ENCODE results near the gene PLEKHA7. TPM values are rescaled to one million over a fixed set of nuclear protein-coding genes. Genes with fewer than 3 reads are reported as not detected.
A peak's percentile ranks its signal among the peaks of the same experiment; 100 is the strongest.

Gene PLEKHA7
- total and polyA plus RNA-seq, 2 of the 13 experiments (the other 11 are each of a cell fraction or from before 2014, with no cell fraction given): 17.5 to 18.7 TPM

GRCh38 chr11:16814410-16815046, 199.7 kb downstream of the PLEKHA7 start:
- Histone ChIP-seq H3K9ac (ENCODE audit: insufficient read depth, low read depth, low read length) (no peak overlapping the region), H2AFZ (ENCODE audit: low read length) (no peak overlapping the region), H3K27me3 (ENCODE audit: control insufficient read depth in 1 of 2, insufficient read depth in 2 of 2, low read length in 2 of 2) (no peaks in the 10 kb centered on the region), H3K27ac (ENCODE audit: extremely low read length, insufficient read depth, low read length) (no peak overlapping the region), H3K79me2 (ENCODE audit: insufficient read depth, low read length) (no peaks in the 10 kb centered on the region), H4K20me1 (ENCODE audit: insufficient read depth, low read length) (no peaks in the 10 kb centered on the region), H3K4me3 (replicated peaks in 1 of 3; ENCODE audit: insufficient read depth in 1 of 3, low read depth in 2 of 3, low read length in 3 of 3) (no peak overlapping the region), H3K9me3 (ENCODE audit: low read length) (no peaks in the 10 kb centered on the region), H3K4me2 (ENCODE audit: low read depth, low read length) (no peak overlapping the region), H3K36me3 (replicated peaks in 1 of 2; ENCODE audit: control insufficient read depth in 1 of 2, insufficient read depth in 2 of 2, low read length in 2 of 2) (peaks cover 15 to 48% of the 10 kb centered on the region in 2 experiments), H3K4me1 (ENCODE audit: insufficient read depth, low read length) (peaks cover 31% of the 10 kb centered on the region)
- ATAC-seq (no peak), FAIRE-seq (no peak), DNase-seq (ENCODE audit: low spot score) (no peak)
- intact Hi-C loops (cut with micrococcal nuclease; ENCODE audit: unreplicated experiment): no loop called here
- in situ Hi-C loops (cut with HindIII; ENCODE audit: extremely low pct_ligation_motif_present, low pct_unique_long_range_greater_than_20kb): no loop called here
- ChIA-PET CTCF (ENCODE audit: low intra/inter-chr PET ratio, low total read pairs) (no interaction called here), POLR2A (no interaction called here)
- WGBS (ENCODE audit: low lambda C conversion rate): 97% methylated on average over 7 of the region's 7 CpGs
- no peak for TF ChIP-seq FOXC1 (CRISPR knock-in tag; IDR thresholded peaks at IDR 0.05; ENCODE audit: borderline replicate concordance)
- no TSS peak for BruUV-seq (replicated peaks)

DNA sequence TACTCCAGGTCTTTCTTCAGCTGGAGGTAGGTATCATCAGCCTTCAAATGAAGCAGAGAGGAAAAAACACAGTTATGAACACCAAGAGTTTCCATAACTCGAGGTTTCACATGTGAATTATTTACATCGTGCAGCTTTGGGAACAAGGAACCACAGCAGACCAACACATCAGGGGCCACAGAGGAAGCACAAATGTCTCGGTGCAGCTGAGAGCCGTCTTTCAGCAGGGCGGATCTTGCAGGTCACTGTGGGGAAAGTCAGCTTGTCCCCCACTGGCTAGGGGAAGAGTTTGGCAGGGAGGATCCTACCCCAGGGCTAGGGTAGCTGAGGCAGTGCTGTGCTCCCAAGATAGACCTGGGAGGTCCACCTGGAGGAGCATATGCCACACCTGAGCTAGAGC, 201.1 kb downstream of the PLEKHA7 start:
- H3K27me3 ChIP-seq (ENCODE audit: control insufficient read depth in 1 of 2, insufficient read depth in 2 of 2, low read length in 2 of 2): no peaks in the 10 kb centered on the region
- no peak overlapping the region for H2AFZ ChIP-seq (ENCODE audit: low read length)
- intact Hi-C loops (cut with micrococcal nuclease; ENCODE audit: unreplicated experiment) (no loop called here), in situ Hi-C loops (cut with HindIII; ENCODE audit: extremely low pct_ligation_motif_present, low pct_unique_long_range_greater_than_20kb) (no loop called here)
- TF ChIP-seq, protein P1, sequence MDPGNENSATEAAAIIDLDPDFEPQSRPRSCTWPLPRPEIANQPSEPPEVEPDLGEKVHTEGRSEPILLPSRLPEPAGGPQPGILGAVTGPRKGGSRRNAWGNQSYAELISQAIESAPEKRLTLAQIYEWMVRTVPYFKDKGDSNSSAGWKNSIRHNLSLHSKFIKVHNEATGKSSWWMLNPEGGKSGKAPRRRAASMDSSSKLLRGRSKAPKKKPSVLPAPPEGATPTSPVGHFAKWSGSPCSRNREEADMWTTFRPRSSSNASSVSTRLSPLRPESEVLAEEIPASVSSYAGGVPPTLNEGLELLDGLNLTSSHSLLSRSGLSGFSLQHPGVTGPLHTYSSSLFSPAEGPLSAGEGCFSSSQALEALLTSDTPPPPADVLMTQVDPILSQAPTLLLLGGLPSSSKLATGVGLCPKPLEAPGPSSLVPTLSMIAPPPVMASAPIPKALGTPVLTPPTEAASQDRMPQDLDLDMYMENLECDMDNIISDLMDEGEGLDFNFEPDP (CRISPR knock-in tag; conservative IDR thresholded peaks at IDR 0.05): 0 out of 2 replicates have a peak, but pooled peaks have one; percentile 8
- no peak for TF ChIP-seq CENPT (CRISPR knock-in tag; IDR thresholded peaks at IDR 0.05; ENCODE audit: low read depth)
- TF ChIP-seq CBX5 (CRISPR knock-in tag; IDR thresholded peaks at IDR 0.05; ENCODE audit: borderline replicate concordance): no peak
- FAIRE-seq (no peak), DNase-seq (ENCODE audit: low spot score) (no peak), ATAC-seq (no peak)
- no peak overlapping the region for H3K27ac ChIP-seq (ENCODE audit: extremely low read length, insufficient read depth, low read length)
- WGBS (ENCODE audit: low lambda C conversion rate): 95% methylated on average over 5 of the region's 5 CpGs
- ChIA-PET CTCF (ENCODE audit: low intra/inter-chr PET ratio, low total read pairs) (no interaction called here), POLR2A (no interaction called here)
- peaks cover 24% of the 10 kb centered on the region for H3K4me1 ChIP-seq (ENCODE audit: insufficient read depth, low read length)
- H3K4me2 ChIP-seq (ENCODE audit: low read depth, low read length): no peak overlapping the region
- H3K4me3 ChIP-seq (replicated peaks in 1 of 3; ENCODE audit: insufficient read depth in 1 of 3, low read depth in 2 of 3, low read length in 3 of 3): no peak overlapping the region
- H4K20me1 ChIP-seq (ENCODE audit: insufficient read depth, low read length): no peaks in the 10 kb centered on the region
- no TSS peak for BruUV-seq (replicated peaks)
- no peaks in the 10 kb centered on the region for H3K79me2 ChIP-seq (ENCODE audit: insufficient read depth, low read length)
- H3K9me3 ChIP-seq (ENCODE audit: low read length): no peaks in the 10 kb centered on the region
- H3K36me3 ChIP-seq (replicated peaks in 1 of 2; ENCODE audit: control insufficient read depth in 1 of 2, insufficient read depth in 2 of 2, low read length in 2 of 2): peaks cover 17 to 53% of the 10 kb centered on the region in 2 experiments
- no peak overlapping the region for H3K9ac ChIP-seq (ENCODE audit: insufficient read depth, low read depth, low read length)
